ENCODE results near the gene CACNA2D3. TPM values are rescaled to one million over a fixed set of nuclear protein-coding genes. Genes with fewer than 3 reads are reported as not detected.

Gene CACNA2D3
- total and polyA plus RNA-seq, 2 donors from 2014 or later, result 5.7 to 11.2 TPM

GRCh38 chr3:54791501-54792156 is 669.3 kb downstream of the CACNA2D3 start:
- no peaks in the 10 kb centered on the region for H3K36me3 ChIP-seq (ENCODE audit: control insufficient read depth in 2 of 3, insufficient read depth in 3 of 3, low read length in 3 of 3)
- peaks cover 0 to 6% (median 0%) of the 10 kb centered on the region in 3 donors for H3K9me3 ChIP-seq (ENCODE audit: control insufficient read depth in 2 of 3, insufficient read depth in 1 of 3, low read length in 3 of 3)
- intact Hi-C loops (cut with DNase I), result no loop called here
- no peaks in the 10 kb centered on the region for H3K27me3 ChIP-seq (ENCODE audit: control insufficient read depth, insufficient read depth, low read length)
- DNase-seq (no peak), FAIRE-seq (no peak)
- TF ChIP-seq CTCF (IDR thresholded peaks at IDR 0.05; ENCODE audit: borderline replicate concordance, extremely low read depth, insufficient read depth), result no peak
- no peak overlapping the region for H3K27ac ChIP-seq (ENCODE audit: low read depth in 2 of 2, low read length in 2 of 2)
- H3K9ac ChIP-seq (ENCODE audit: low read length in 3 of 3), result no peak overlapping the region
- H3K4me1 ChIP-seq (ENCODE audit: control insufficient read depth in 2 of 3, insufficient read depth in 2 of 3, low read depth in 1 of 3, low read length in 3 of 3), result no peaks in the 10 kb centered on the region
- no peak overlapping the region for H3K4me3 ChIP-seq (ENCODE audit: low read length in 3 of 3)

- H3K27ac ChIP-seq (ENCODE audit: low read depth in 2 of 2, low read length in 2 of 2), result no peak overlapping the region
- FAIRE-seq (no peak), DNase-seq (no peak)
- peaks cover 0 to 3% (median 0%) of the 10 kb centered on the region in 3 donors for H3K9me3 ChIP-seq (ENCODE audit: control insufficient read depth in 2 of 3, insufficient read depth in 1 of 3, low read length in 3 of 3)
- H3K9ac ChIP-seq (ENCODE audit: low read length in 3 of 3), result no peak overlapping the region
- TF ChIP-seq CTCF (IDR thresholded peaks at IDR 0.05; ENCODE audit: borderline replicate concordance, extremely low read depth, insufficient read depth), result no peak
- no peaks in the 10 kb centered on the region for H3K27me3 ChIP-seq (ENCODE audit: control insufficient read depth, insufficient read depth, low read length)
- no peak overlapping the region for H3K4me3 ChIP-seq (ENCODE audit: low read length in 3 of 3)
- H3K36me3 ChIP-seq (ENCODE audit: control insufficient read depth in 2 of 3, insufficient read depth in 3 of 3, low read length in 3 of 3), result no peaks in the 10 kb centered on the region
- intact Hi-C loops (cut with DNase I), result no loop called here
- no peaks in the 10 kb centered on the region for H3K4me1 ChIP-seq (ENCODE audit: control insufficient read depth in 2 of 3, insufficient read depth in 2 of 3, low read depth in 1 of 3, low read length in 3 of 3)
These were observed 670.2 kb downstream of the CACNA2D3 start for GRCh38 chr3:54792584-54792983.

- no peak for DNase-seq
- no peak for TF ChIP-seq CTCF (IDR thresholded peaks at IDR 0.05; ENCODE audit: borderline replicate concordance, extremely low read depth, insufficient read depth)
- H3K27me3 ChIP-seq (ENCODE audit: control insufficient read depth, insufficient read depth, low read length), result no peaks in the 10 kb centered on the region
- H3K9ac ChIP-seq (ENCODE audit: low read length in 3 of 3), result no peak overlapping the region
- no peak overlapping the region for H3K4me3 ChIP-seq (ENCODE audit: low read length in 3 of 3)
- no peak for FAIRE-seq
- H3K4me1 ChIP-seq (ENCODE audit: control insufficient read depth in 2 of 3, insufficient read depth in 2 of 3, low read depth in 1 of 3, low read length in 3 of 3), result no peaks in the 10 kb centered on the region
- intact Hi-C loops (cut with DNase I), result no loop called here
- H3K36me3 ChIP-seq (ENCODE audit: control insufficient read depth in 2 of 3, insufficient read depth in 3 of 3, low read length in 3 of 3), result no peaks in the 10 kb centered on the region
- no peaks in the 10 kb centered on the region for H3K9me3 ChIP-seq (ENCODE audit: control insufficient read depth in 2 of 3, insufficient read depth in 1 of 3, low read length in 3 of 3)
- no peak overlapping the region for H3K27ac ChIP-seq (ENCODE audit: low read depth in 2 of 2, low read length in 2 of 2)
These were observed 670.8 kb downstream of the CACNA2D3 start for GRCh38 chr3:54793171-54793570.

GRCh38 chr3:54797111-54797510 is 674.8 kb downstream of the CACNA2D3 start:
- Histone ChIP-seq H3K4me1 (ENCODE audit: control insufficient read depth in 2 of 3, insufficient read depth in 2 of 3, low read depth in 1 of 3, low read length in 3 of 3) (no peaks in the 10 kb centered on the region), H3K4me3 (ENCODE audit: low read length in 3 of 3) (no peak overlapping the region), H3K27ac (ENCODE audit: low read depth in 2 of 2, low read length in 2 of 2) (no peak overlapping the region), H3K36me3 (ENCODE audit: control insufficient read depth in 2 of 3, insufficient read depth in 3 of 3, low read length in 3 of 3) (no peaks in the 10 kb centered on the region), H3K9ac (ENCODE audit: low read length in 3 of 3) (no peak overlapping the region), H3K27me3 (ENCODE audit: control insufficient read depth, insufficient read depth, low read length) (no peaks in the 10 kb centered on the region), H3K9me3 (ENCODE audit: control insufficient read depth in 2 of 3, insufficient read depth in 1 of 3, low read length in 3 of 3) (no peaks in the 10 kb centered on the region)
- FAIRE-seq (no peak), DNase-seq (no peak)
- no peak for TF ChIP-seq CTCF (IDR thresholded peaks at IDR 0.05; ENCODE audit: borderline replicate concordance, extremely low read depth, insufficient read depth)
- intact Hi-C loops (cut with DNase I), result no loop called here

Measured in kidney (tissue), 14 donors.